Measurements from ENCODE around the gene CRADD.

CRADD gene

DNA sequence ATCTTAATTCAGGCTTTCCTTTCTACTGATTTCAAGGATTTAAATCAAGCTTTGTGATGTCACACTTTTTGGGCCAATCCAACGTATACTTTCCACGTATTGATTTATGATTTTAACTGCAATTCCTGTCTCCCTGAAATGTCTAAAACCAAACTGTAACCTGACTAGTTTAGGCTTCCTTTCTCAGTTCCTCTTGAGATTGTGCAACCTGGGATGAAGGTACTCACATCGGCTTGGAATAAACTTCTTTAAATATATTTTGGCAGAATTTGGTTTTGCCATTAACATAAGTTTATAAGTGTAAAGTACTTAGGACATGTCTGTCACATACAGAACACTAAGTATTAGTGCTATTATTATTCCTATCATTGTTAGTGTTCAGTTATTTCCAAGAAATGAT is 224.6 kb downstream of the CRADD start:
- no peaks in the 10 kb centered on the region for H3K36me3 ChIP-seq (ENCODE audit: control insufficient read depth in 1 of 2, insufficient read depth in 2 of 2, low read length in 2 of 2)
- H3K4me1 ChIP-seq (ENCODE audit: control insufficient read depth in 1 of 2, insufficient read depth in 2 of 2, low read length in 2 of 2), result no peaks in the 10 kb centered on the region
- no peak overlapping the region for H3K4me3 ChIP-seq (ENCODE audit: low read depth in 1 of 2, low read length in 2 of 2)
- no peaks in the 10 kb centered on the region for H3K27me3 ChIP-seq (ENCODE audit: low read depth, low read length)
- H3K9me3 ChIP-seq (ENCODE audit: control insufficient read depth in 1 of 2, low read length in 2 of 2), result peaks cover 0 to 4% of the 10 kb centered on the region in 2 donors
- H3K27ac ChIP-seq (ENCODE audit: low read length), result no peak overlapping the region

- H3K27ac ChIP-seq (ENCODE audit: low read length), result no peak overlapping the region
- H3K4me3 ChIP-seq (ENCODE audit: low read depth in 1 of 2, low read length in 2 of 2), result no peak overlapping the region
- no peaks in the 10 kb centered on the region for H3K36me3 ChIP-seq (ENCODE audit: control insufficient read depth in 1 of 2, insufficient read depth in 2 of 2, low read length in 2 of 2)
- H3K4me1 ChIP-seq (ENCODE audit: control insufficient read depth in 1 of 2, insufficient read depth in 2 of 2, low read length in 2 of 2), result no peaks in the 10 kb centered on the region
- H3K27me3 ChIP-seq (ENCODE audit: low read depth, low read length), result no peaks in the 10 kb centered on the region
- H3K9me3 ChIP-seq (ENCODE audit: control insufficient read depth in 1 of 2, low read length in 2 of 2), result peaks cover 0 to 4% of the 10 kb centered on the region in 2 donors
Measured at GRCh38 chr12:93902192-93902591, 225.0 kb downstream of the CRADD start.

DNA sequence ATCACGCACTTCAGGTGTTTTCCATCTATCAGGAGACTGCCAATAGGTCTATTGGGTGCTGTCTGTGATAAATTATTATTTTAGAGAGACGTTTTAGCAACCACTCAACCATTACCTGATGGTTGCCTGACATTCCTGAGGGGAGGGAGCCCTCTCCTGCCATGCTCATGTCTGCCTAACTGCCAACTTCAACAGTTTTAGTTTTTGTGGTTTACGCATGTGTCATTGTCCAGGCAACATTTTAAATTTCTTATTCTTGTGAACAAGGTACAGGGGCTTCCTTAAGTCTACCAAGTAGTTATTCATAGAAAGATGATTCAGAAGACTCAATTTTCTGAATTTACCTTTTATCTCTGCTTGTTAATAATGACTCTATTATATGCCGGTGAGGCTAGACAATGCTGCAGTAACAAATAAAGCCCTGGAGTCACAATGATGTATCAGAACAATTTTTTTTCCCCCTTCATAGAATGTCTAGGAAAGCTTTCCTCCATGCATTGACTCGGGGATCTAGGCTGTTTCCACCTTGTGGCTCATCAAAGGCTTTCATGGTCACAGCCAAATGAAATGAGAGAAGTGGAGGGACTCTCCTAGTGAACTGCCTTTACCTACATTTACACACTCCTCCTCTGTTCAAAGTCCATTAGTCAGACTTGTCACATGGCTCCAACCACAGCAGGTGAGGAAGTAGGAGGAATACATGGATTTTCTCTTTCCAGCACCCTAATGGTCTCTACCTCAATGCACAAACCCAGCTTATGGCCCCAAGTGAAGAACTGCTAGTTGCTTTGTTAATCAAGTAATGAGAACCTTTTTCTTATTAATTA is 225.8 kb downstream of the CRADD start:
- Histone ChIP-seq H3K4me1 (ENCODE audit: control insufficient read depth in 1 of 2, insufficient read depth in 2 of 2, low read length in 2 of 2) (no peaks in the 10 kb centered on the region), H3K4me3 (ENCODE audit: low read depth in 1 of 2, low read length in 2 of 2) (no peak overlapping the region), H3K36me3 (ENCODE audit: control insufficient read depth in 1 of 2, insufficient read depth in 2 of 2, low read length in 2 of 2) (no peaks in the 10 kb centered on the region), H3K9me3 (ENCODE audit: control insufficient read depth in 1 of 2, low read length in 2 of 2) (peaks cover 0 to 4% of the 10 kb centered on the region in 2 donors), H3K27ac (ENCODE audit: low read length) (no peak overlapping the region), H3K27me3 (ENCODE audit: low read depth, low read length) (no peaks in the 10 kb centered on the region)

DNA sequence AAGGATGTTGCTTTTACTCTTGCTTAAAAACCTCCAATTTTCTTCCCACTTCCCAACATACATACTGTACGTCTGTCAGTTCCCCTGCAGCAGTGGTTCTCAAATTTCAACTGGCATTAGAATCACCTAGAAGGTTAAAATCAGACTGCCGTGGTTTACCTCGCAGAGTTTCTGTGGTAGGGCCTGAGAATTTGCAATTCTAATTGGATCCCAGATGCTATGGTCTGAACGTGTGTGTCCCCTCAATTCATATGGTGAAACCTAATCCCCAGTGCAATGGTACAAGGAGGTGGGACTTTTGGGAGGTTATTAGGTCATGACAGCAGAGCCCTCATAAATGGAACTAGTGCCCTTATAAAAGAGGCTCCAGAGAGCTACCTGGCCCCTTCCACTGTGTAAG is 226.9 kb downstream of the CRADD start:
- H3K36me3 ChIP-seq (ENCODE audit: control insufficient read depth in 1 of 2, insufficient read depth in 2 of 2, low read length in 2 of 2), result no peaks in the 10 kb centered on the region
- H3K27me3 ChIP-seq (ENCODE audit: low read depth, low read length), result no peaks in the 10 kb centered on the region
- H3K4me3 ChIP-seq (ENCODE audit: low read depth in 1 of 2, low read length in 2 of 2), result no peak overlapping the region
- H3K27ac ChIP-seq (ENCODE audit: low read length), result no peak overlapping the region
- no peaks in the 10 kb centered on the region for H3K4me1 ChIP-seq (ENCODE audit: control insufficient read depth in 1 of 2, insufficient read depth in 2 of 2, low read length in 2 of 2)
- peaks cover 0 to 4% of the 10 kb centered on the region in 2 donors for H3K9me3 ChIP-seq (ENCODE audit: control insufficient read depth in 1 of 2, low read length in 2 of 2)

DNA sequence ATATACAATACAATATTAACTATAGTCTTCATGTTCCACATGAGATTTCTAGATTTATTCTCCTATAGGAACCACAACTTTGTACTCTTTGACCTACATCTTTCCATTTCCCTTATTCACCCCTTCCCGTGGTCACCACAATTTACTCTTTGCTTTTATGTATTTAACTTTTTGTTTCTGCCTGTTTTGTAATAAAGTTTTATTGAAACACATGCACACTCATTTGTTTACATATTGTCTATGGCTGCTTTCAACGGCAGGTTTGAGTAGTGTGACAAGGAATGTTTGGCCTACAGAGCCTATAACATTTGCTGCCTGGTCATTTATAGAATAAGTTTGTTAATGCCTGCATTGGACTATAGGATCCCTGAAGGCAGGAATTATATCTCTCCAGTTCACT is 231.1 kb downstream of the CRADD start:
- Histone ChIP-seq H3K4me3 (ENCODE audit: low read depth in 1 of 2, low read length in 2 of 2) (no peak overlapping the region), H3K27me3 (ENCODE audit: low read depth, low read length) (no peaks in the 10 kb centered on the region), H3K9me3 (ENCODE audit: control insufficient read depth in 1 of 2, low read length in 2 of 2) (no peaks in the 10 kb centered on the region), H3K27ac (ENCODE audit: low read length) (no peak overlapping the region), H3K4me1 (ENCODE audit: control insufficient read depth in 1 of 2, insufficient read depth in 2 of 2, low read length in 2 of 2) (no peaks in the 10 kb centered on the region), H3K36me3 (ENCODE audit: control insufficient read depth in 1 of 2, insufficient read depth in 2 of 2, low read length in 2 of 2) (no peaks in the 10 kb centered on the region)

DNA sequence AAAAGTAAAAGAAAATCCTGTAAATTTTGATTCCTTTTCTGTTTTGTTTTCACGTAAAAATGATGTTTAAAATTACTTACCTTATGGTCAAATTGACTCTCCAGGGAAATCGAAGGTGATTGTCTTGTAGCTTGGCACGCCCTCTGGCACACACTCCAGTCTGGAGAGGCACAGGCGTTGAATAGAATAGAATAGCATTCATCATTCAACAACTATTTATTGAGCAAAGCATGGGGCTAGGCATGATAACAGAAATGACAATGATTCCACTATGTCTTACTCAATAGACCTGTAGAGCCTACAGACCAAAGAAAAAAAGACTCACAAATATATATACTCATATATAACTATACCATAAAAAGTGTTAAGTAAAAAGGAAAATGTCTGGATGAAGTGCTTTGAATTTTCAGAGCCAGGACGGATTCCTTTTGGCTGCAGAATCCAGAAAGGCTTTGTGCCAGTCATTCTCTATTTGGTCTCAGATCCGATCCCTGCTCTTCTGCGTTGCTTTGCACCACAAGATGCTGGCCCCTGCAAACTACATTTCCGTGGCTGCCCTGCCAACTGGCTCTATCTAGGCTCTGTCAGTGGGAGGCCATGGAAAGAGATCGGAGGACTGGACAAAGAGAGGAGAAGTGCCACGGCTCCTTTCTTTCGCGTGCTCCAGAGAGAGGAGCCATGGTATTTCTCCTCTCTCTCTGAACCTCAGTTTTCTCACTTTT is 231.8 kb downstream of the CRADD start:
- Histone ChIP-seq H3K4me3 (ENCODE audit: low read depth in 1 of 2, low read length in 2 of 2) (no peak overlapping the region), H3K27ac (ENCODE audit: low read length) (no peak overlapping the region), H3K9me3 (ENCODE audit: control insufficient read depth in 1 of 2, low read length in 2 of 2) (no peaks in the 10 kb centered on the region), H3K36me3 (ENCODE audit: control insufficient read depth in 1 of 2, insufficient read depth in 2 of 2, low read length in 2 of 2) (no peaks in the 10 kb centered on the region), H3K4me1 (ENCODE audit: control insufficient read depth in 1 of 2, insufficient read depth in 2 of 2, low read length in 2 of 2) (no peaks in the 10 kb centered on the region), H3K27me3 (ENCODE audit: low read depth, low read length) (no peaks in the 10 kb centered on the region)

GRCh38 chr12:93911396-93911795 is 234.2 kb downstream of the CRADD start:
- Histone ChIP-seq H3K27ac (ENCODE audit: low read length) (no peak overlapping the region), H3K4me3 (ENCODE audit: low read depth in 1 of 2, low read length in 2 of 2) (no peak overlapping the region), H3K36me3 (ENCODE audit: control insufficient read depth in 1 of 2, insufficient read depth in 2 of 2, low read length in 2 of 2) (no peaks in the 10 kb centered on the region), H3K27me3 (ENCODE audit: low read depth, low read length) (no peaks in the 10 kb centered on the region), H3K4me1 (ENCODE audit: control insufficient read depth in 1 of 2, insufficient read depth in 2 of 2, low read length in 2 of 2) (no peaks in the 10 kb centered on the region), H3K9me3 (ENCODE audit: control insufficient read depth in 1 of 2, low read length in 2 of 2) (no peaks in the 10 kb centered on the region)

DNA sequence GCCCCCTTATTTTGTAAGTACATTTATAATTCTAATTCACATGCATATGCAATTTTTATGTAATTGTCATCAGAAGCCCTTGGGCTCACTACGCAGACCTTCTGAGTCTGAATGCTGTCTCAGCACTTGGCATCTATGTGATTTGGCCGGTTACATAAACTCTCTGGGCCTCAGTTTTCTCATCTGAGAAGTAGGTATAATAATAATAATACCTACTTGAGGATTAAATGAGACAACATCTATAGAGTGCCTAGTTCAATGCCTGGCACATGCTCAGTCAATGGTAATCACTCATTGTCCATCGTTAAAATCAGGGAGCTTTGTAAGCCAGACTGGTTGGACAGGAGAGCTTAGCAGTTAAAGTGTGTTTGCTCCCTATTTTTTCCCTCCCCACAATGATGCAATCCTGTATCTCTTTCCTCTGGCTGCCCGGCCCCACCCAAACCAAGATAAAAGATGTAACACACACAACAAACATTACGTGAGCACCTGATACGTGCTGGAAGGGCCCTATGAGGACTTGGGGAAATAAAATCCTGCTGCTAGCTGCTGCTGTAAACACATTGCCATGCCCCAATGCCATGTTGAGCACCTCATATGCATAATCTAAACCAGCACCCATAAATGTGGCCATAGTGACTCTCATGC is 235.0 kb downstream of the CRADD start:
- Histone ChIP-seq H3K36me3 (ENCODE audit: control insufficient read depth in 1 of 2, insufficient read depth in 2 of 2, low read length in 2 of 2) (no peaks in the 10 kb centered on the region), H3K27ac (ENCODE audit: low read length) (no peak overlapping the region), H3K4me3 (ENCODE audit: low read depth in 1 of 2, low read length in 2 of 2) (no peak overlapping the region), H3K27me3 (ENCODE audit: low read depth, low read length) (no peaks in the 10 kb centered on the region), H3K9me3 (ENCODE audit: control insufficient read depth in 1 of 2, low read length in 2 of 2) (no peaks in the 10 kb centered on the region), H3K4me1 (ENCODE audit: control insufficient read depth in 1 of 2, insufficient read depth in 2 of 2, low read length in 2 of 2) (no peaks in the 10 kb centered on the region)

DNA sequence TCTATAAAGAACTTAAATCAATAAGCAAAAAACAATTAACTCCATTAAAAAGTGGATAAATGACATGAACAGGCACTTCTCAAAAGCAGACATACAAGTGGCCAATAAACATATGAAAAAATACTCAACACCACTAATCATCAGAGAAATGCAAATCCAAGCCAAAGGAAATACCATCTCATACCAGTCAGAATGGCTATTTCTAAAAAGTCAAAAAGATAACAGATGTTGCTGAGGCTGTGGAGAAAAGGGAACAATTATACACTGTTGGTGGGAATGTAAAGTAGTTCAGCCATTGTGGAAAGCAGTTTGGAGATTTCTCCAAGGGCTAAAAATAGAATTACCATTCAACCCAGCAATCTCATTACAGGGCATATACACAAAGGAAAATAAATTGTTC is 236.7 kb downstream of the CRADD start:
- Histone ChIP-seq H3K4me3 (ENCODE audit: low read depth in 1 of 2, low read length in 2 of 2) (no peak overlapping the region), H3K9me3 (ENCODE audit: control insufficient read depth in 1 of 2, low read length in 2 of 2) (no peaks in the 10 kb centered on the region), H3K36me3 (ENCODE audit: control insufficient read depth in 1 of 2, insufficient read depth in 2 of 2, low read length in 2 of 2) (no peaks in the 10 kb centered on the region), H3K4me1 (ENCODE audit: control insufficient read depth in 1 of 2, insufficient read depth in 2 of 2, low read length in 2 of 2) (no peaks in the 10 kb centered on the region), H3K27ac (ENCODE audit: low read length) (no peak overlapping the region), H3K27me3 (ENCODE audit: low read depth, low read length) (no peaks in the 10 kb centered on the region)

DNA sequence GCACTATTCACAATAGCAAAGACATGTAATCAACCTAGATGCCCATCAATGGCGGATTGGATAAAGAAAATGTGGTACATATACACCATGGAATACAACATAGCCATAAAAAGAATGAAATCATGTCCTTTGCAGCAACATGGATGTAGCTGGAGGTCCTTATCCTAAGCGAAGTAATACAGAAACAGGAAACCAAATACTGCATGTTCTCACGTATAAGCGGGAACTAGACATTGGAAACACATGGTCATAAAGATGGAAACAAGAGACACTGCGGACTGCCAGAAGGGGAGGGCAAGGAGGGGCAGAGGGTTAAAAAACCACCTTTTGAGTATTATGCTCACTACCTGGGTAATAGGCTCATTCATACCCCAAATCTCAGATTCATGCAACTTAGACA is 237.1 kb downstream of the CRADD start:
- H3K27ac ChIP-seq (ENCODE audit: low read length), result no peak overlapping the region
- no peaks in the 10 kb centered on the region for H3K4me1 ChIP-seq (ENCODE audit: control insufficient read depth in 1 of 2, insufficient read depth in 2 of 2, low read length in 2 of 2)
- no peaks in the 10 kb centered on the region for H3K9me3 ChIP-seq (ENCODE audit: control insufficient read depth in 1 of 2, low read length in 2 of 2)

DNA sequence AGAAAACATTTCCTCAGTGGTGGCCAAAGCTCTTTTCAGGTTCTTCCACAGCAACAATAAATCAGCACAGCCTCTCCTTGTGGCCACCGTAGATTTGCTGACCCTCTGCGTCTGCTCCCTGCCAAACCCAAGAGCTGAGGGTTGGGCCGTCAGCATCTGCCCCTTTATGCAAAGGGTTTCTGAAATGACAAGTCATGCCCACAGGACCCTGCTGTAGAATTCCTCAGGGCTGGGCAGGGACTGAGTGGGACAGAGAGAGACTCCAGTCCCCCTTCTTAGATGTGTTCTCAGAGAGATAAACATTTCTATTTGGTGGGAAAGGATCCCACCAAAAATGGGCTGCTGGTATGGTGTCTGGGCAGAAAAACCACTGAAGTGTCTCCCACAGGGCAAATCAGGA is 238.2 kb downstream of the CRADD start:
- Histone ChIP-seq H3K4me3 (ENCODE audit: low read depth in 1 of 2, low read length in 2 of 2) (no peak overlapping the region), H3K36me3 (ENCODE audit: control insufficient read depth in 1 of 2, insufficient read depth in 2 of 2, low read length in 2 of 2) (no peaks in the 10 kb centered on the region), H3K27me3 (ENCODE audit: low read depth, low read length) (no peaks in the 10 kb centered on the region), H3K4me1 (ENCODE audit: control insufficient read depth in 1 of 2, insufficient read depth in 2 of 2, low read length in 2 of 2) (no peaks in the 10 kb centered on the region), H3K9me3 (ENCODE audit: control insufficient read depth in 1 of 2, low read length in 2 of 2) (no peaks in the 10 kb centered on the region), H3K27ac (ENCODE audit: low read length) (no peak overlapping the region)

More for the DNA sequence above, 237.1 kb downstream of the CRADD start:
- Histone ChIP-seq H3K36me3 (ENCODE audit: control insufficient read depth in 1 of 2, insufficient read depth in 2 of 2, low read length in 2 of 2) (no peaks in the 10 kb centered on the region), H3K27me3 (ENCODE audit: low read depth, low read length) (no peaks in the 10 kb centered on the region), H3K4me3 (ENCODE audit: low read depth in 1 of 2, low read length in 2 of 2) (no peak overlapping the region)

All from muscle layer of duodenum (tissue), 2 donors.